CD4-positive, CD25-positive, alpha-beta regulatory T cell (primary cell): ENCODE data around the gene TPCN2. TPM values are rescaled to one million over a fixed set of nuclear protein-coding genes. Genes with fewer than 3 reads are reported as not detected.

Experiments used
- ATAC-seq, 2 donors: fragments of 150-1000 bp; cut with Tn5 transposase; one replicate each; pipeline ENCODE4 v1.10.0; 2021; ENCODE audit warnings: low read depth in 2 of 2, moderate number of reproducible peaks in 2 of 2, moderate library complexity in 1 of 2
- DNase-seq, 3 donors: peaks; one replicate each; pipeline versions ENCODE4 v3.0.0 to v3.0.0-alpha.2; 2012 to 2022; ENCODE audit warnings: mixed read lengths in 1 of 3
- H3K27ac ChIP-seq: one replicate; pipeline ENCODE4 v1.7.0; 2013; ENCODE audit warnings: mild to moderate bottlenecking, low read length; ENCODE audit not compliant: insufficient read depth, poor library complexity, severe bottlenecking
- H3K27me3 ChIP-seq: one replicate; pipeline ENCODE4 v1.7.0; 2013; ENCODE audit warnings: low read length; ENCODE audit not compliant: control insufficient read depth, insufficient read depth
- H3K36me3 ChIP-seq: one replicate; pipeline ENCODE4 v1.7.0; 2013; ENCODE audit warnings: mild to moderate bottlenecking, low read length, moderate library complexity; ENCODE audit not compliant: control insufficient read depth, insufficient read depth
- H3K4me1 ChIP-seq: 2 replicates; pipeline ENCODE4 v1.7.0; 2013; ENCODE audit warnings: mild to moderate bottlenecking, low read length; ENCODE audit not compliant: insufficient read depth, control insufficient read depth, poor library complexity, severe bottlenecking
- H3K4me3 ChIP-seq: one replicate; pipeline ENCODE4 v1.7.0; 2013; ENCODE audit warnings: low read depth, mild to moderate bottlenecking, low read length, moderate library complexity
- H3K9me3 ChIP-seq, 2 experiments: 1 replicate in 1 of 2; 2 replicates in 1 of 2; pipeline ENCODE4 v1.7.0; 2013; ENCODE audit warnings: low read length in 2 of 2, mild to moderate bottlenecking in 1 of 2, moderate library complexity in 1 of 2; ENCODE audit not compliant: control insufficient read depth in 2 of 2
- H3K27ac Mint-ChIP-seq, 3 donors: one replicate each; pipeline ENCODE4 v1.8.0; 2020 to 2022; ENCODE audit warnings: mild to moderate bottlenecking in 3 of 3, mixed read lengths in 3 of 3, moderate library complexity in 2 of 3
- H3K27me3 Mint-ChIP-seq: one replicate; pipeline ENCODE4 v1.8.0; 2022; ENCODE audit warnings: mild to moderate bottlenecking, mixed read lengths
- H3K36me3 Mint-ChIP-seq: one replicate; pipeline ENCODE4 v1.8.0; 2020; ENCODE audit warnings: mixed read lengths
- H3K4me1 Mint-ChIP-seq, 4 donors: one replicate each; pipeline ENCODE4 v1.8.0; 2020 to 2022; ENCODE audit warnings: mixed read lengths in 4 of 4, mild to moderate bottlenecking in 1 of 4
- H3K4me3 Mint-ChIP-seq, 4 donors: one replicate each; pipeline ENCODE4 v1.8.0; 2020 to 2022; ENCODE audit warnings: mild to moderate bottlenecking in 4 of 4, mixed read lengths in 4 of 4, moderate library complexity in 3 of 4
- H3K9me3 Mint-ChIP-seq, 7 donors: one replicate each; pipeline ENCODE4 v1.8.0; 2020 to 2022; ENCODE audit warnings: mixed read lengths in 7 of 7, mild to moderate bottlenecking in 3 of 7, moderate library complexity in 2 of 7
- polyA plus RNA-seq, 4 donors: library from polyadenylated mRNA; unstranded; fragments of 300-500 nt; fragmentation: Illumina TruSeq; gene quantifications; one replicate each; pipeline ENCODE4 v1.2.3, GENCODE V29; 2021
- total RNA-seq: library from RNA; stranded (reverse); gene quantifications from one replicate; pipeline ENCODE4 v1.2.3, GENCODE V29; 2022

TPCN2 gene
- total and polyA plus RNA-seq, 5 donors from 2014 or later, result 5.9 to 20.5 (median 6.6) TPM

- H3K27me3 Mint-ChIP-seq, result no peaks in the 10 kb centered on the region
- Histone ChIP-seq H3K9me3 (no peaks in the 10 kb centered on the region), H3K27ac (no peak overlapping the region), H3K36me3 (no peaks in the 10 kb centered on the region), H3K27me3 (no peaks in the 10 kb centered on the region), H3K4me3 (no peak overlapping the region), H3K4me1 (peaks cover 18% of the 10 kb centered on the region)
- H3K27ac Mint-ChIP-seq, result no peak overlapping the region
- H3K4me1 Mint-ChIP-seq, result peaks cover 0 to 15% (median 3%) of the 10 kb centered on the region in 4 donors
- peaks cover 7% of the 10 kb centered on the region for H3K36me3 Mint-ChIP-seq
- ATAC-seq (no peak), DNase-seq (no peak)
- H3K4me3 Mint-ChIP-seq, result no peak overlapping the region
- H3K9me3 Mint-ChIP-seq, result peaks cover 0 to 4% (median 0%) of the 10 kb centered on the region in 7 donors
These were observed 106.2 kb downstream of the TPCN2 start for GRCh38 chr11:69154938-69155301.

GRCh38 chr11:69155302-69156234 lies 106.8 kb downstream of the TPCN2 start, which contains the start of gene SMIM38:
SMIM38 (plus strand) TSS chr11:69155935; CDS start chr11:69157847, 1,912 bp downstream.
- H3K27me3 Mint-ChIP-seq, result no peaks in the 10 kb centered on the region
- H3K36me3 Mint-ChIP-seq, result peaks cover 3% of the 10 kb centered on the region
- Histone ChIP-seq H3K36me3 (no peaks in the 10 kb centered on the region), H3K4me1 (peaks cover 18% of the 10 kb centered on the region), H3K4me3 (no peak within 1 kb of the TSS), H3K27me3 (no peaks in the 10 kb centered on the region), H3K9me3 (no peaks in the 10 kb centered on the region), H3K27ac (no peak within 1 kb of the TSS)
- H3K9me3 Mint-ChIP-seq, result no peaks in the 10 kb centered on the region
- no peak for DNase-seq
- ATAC-seq, result no peak
- peak within 1 kb of the TSS in 3 of 4 donors; percentile 33 to 56 (median 43) for H3K4me3 Mint-ChIP-seq
- H3K27ac Mint-ChIP-seq, result peak within 1 kb of the TSS in 2 of 3 donors; percentile 35 to 51
- peaks cover 0 to 15% (median 2%) of the 10 kb centered on the region in 4 donors for H3K4me1 Mint-ChIP-seq

GRCh38 chr11:69156235-69156639 lies 107.5 kb downstream of the TPCN2 start:
- Histone ChIP-seq H3K27me3 (no peaks in the 10 kb centered on the region), H3K4me3 (no peak overlapping the region), H3K27ac (no peak overlapping the region), H3K36me3 (no peaks in the 10 kb centered on the region), H3K9me3 (no peaks in the 10 kb centered on the region), H3K4me1 (peaks cover 18% of the 10 kb centered on the region)
- Mint-ChIP-seq H3K9me3 (no peaks in the 10 kb centered on the region), H3K27me3 (no peaks in the 10 kb centered on the region), H3K4me1 (peaks cover 0 to 15% (median 2%) of the 10 kb centered on the region in 4 donors), H3K27ac (peak overlapping the region in 2 of 3 donors; percentile 35 to 51), H3K36me3 (peaks cover 3% of the 10 kb centered on the region), H3K4me3 (peak overlapping the region in 3 of 4 donors; percentile 33 to 56 (median 43))
- DNase-seq, result no peak
- ATAC-seq, result no peak

- Histone ChIP-seq H3K9me3 (no peaks in the 10 kb centered on the region), H3K4me3 (no peak overlapping the region), H3K27ac (no peak overlapping the region), H3K27me3 (no peaks in the 10 kb centered on the region), H3K4me1 (peaks cover 18% of the 10 kb centered on the region), H3K36me3 (no peaks in the 10 kb centered on the region)
- no peaks in the 10 kb centered on the region for H3K27me3 Mint-ChIP-seq
- peaks cover 0 to 1% (median 0%) of the 10 kb centered on the region in 7 donors for H3K9me3 Mint-ChIP-seq
- H3K4me1 Mint-ChIP-seq, result peaks cover 0 to 15% (median 2%) of the 10 kb centered on the region in 4 donors
- H3K27ac Mint-ChIP-seq, result peak overlapping the region in 2 of 3 donors; percentile 35 to 51
- peak overlapping the region in 3 of 4 donors; percentile 33 to 56 (median 43) for H3K4me3 Mint-ChIP-seq
- no peak for ATAC-seq
- DNase-seq, result no peak
- peaks cover 3% of the 10 kb centered on the region for H3K36me3 Mint-ChIP-seq
These were observed 108.0 kb downstream of the TPCN2 start for GRCh38 chr11:69156673-69157155.

GRCh38 chr11:69157156-69157821 lies 108.6 kb downstream of the TPCN2 start:
- Mint-ChIP-seq H3K27ac (peak overlapping the region in 2 of 3 donors; percentile 15 to 35), H3K36me3 (peaks cover 3% of the 10 kb centered on the region), H3K27me3 (no peaks in the 10 kb centered on the region), H3K4me1 (peaks cover 0 to 15% (median 2%) of the 10 kb centered on the region in 4 donors), H3K4me3 (peak overlapping the region in 3 of 4 donors; percentile 27 to 56 (median 46)), H3K9me3 (peaks cover 0 to 1% (median 0%) of the 10 kb centered on the region in 7 donors)
- peak in 2 of 3 donors; percentile 3 to 10 for DNase-seq
- ATAC-seq, result no peak
- H3K4me1 ChIP-seq, result peaks cover 18% of the 10 kb centered on the region
- no peaks in the 10 kb centered on the region for H3K9me3 ChIP-seq
- H3K27ac ChIP-seq, result no peak overlapping the region
- no peak overlapping the region for H3K4me3 ChIP-seq
- no peaks in the 10 kb centered on the region for H3K27me3 ChIP-seq
- H3K36me3 ChIP-seq, result no peaks in the 10 kb centered on the region

- no peak overlapping the region for H3K4me3 ChIP-seq
- no peaks in the 10 kb centered on the region for H3K27me3 ChIP-seq
- DNase-seq, result no peak
- Mint-ChIP-seq H3K4me3 (peak overlapping the region in 2 of 4 donors; percentile 27 to 35), H3K4me1 (peaks cover 0 to 15% (median 2%) of the 10 kb centered on the region in 4 donors), H3K9me3 (peaks cover 0 to 3% (median 0%) of the 10 kb centered on the region in 7 donors), H3K36me3 (peaks cover 7% of the 10 kb centered on the region), H3K27me3 (no peaks in the 10 kb centered on the region), H3K27ac (no peak overlapping the region)
- ATAC-seq, result no peak
- H3K36me3 ChIP-seq, result no peaks in the 10 kb centered on the region
- H3K4me1 ChIP-seq, result peaks cover 18% of the 10 kb centered on the region
- H3K27ac ChIP-seq, result no peak overlapping the region
- H3K9me3 ChIP-seq, result no peaks in the 10 kb centered on the region
These were observed 109.1 kb downstream of the TPCN2 start for GRCh38 chr11:69157822-69158231.

- no peak overlapping the region for H3K27ac Mint-ChIP-seq
- no peak for DNase-seq
- peaks cover 0 to 12% (median 0%) of the 10 kb centered on the region in 4 donors for H3K4me1 Mint-ChIP-seq
- H3K27me3 Mint-ChIP-seq, result no peaks in the 10 kb centered on the region
- Histone ChIP-seq H3K9me3 (no peaks in the 10 kb centered on the region), H3K36me3 (no peaks in the 10 kb centered on the region), H3K27ac (no peak overlapping the region), H3K27me3 (no peaks in the 10 kb centered on the region), H3K4me3 (no peak overlapping the region), H3K4me1 (peaks cover 18% of the 10 kb centered on the region)
- H3K4me3 Mint-ChIP-seq, result peak overlapping the region in 1 of 4 donors; percentile 16
- peaks cover 7% of the 10 kb centered on the region for H3K36me3 Mint-ChIP-seq
- H3K9me3 Mint-ChIP-seq, result peaks cover 0 to 7% (median 3%) of the 10 kb centered on the region in 7 donors
- no peak for ATAC-seq
These were observed 109.8 kb downstream of the TPCN2 start for GRCh38 chr11:69158301-69159149.
